ENCODE measurements around the gene CPLX3.
A peak's percentile ranks its signal among the peaks of the same experiment; 100 is the strongest.

CPLX3 gene

GRCh38 chr15:74800559-74801094 lies 25.8 kb upstream of the CPLX3 start:
- H3K4me3 ChIP-seq (ENCODE audit: severe bottlenecking), result no peak overlapping the region
- ATAC-seq (ENCODE audit: low read depth) (no peak), DNase-seq (ENCODE audit: low spot score) (no peak)
- H3K4me1 ChIP-seq (ENCODE audit: insufficient read depth, poor library complexity, severe bottlenecking), result peaks cover 20% of the 10 kb centered on the region
- no peak for TF ChIP-seq CTCF (IDR thresholded peaks at IDR 0.05; ENCODE audit: poor library complexity, severe bottlenecking)
- H3K27ac ChIP-seq (ENCODE audit: poor library complexity, severe bottlenecking), result peak overlapping the region; percentile 76
- peaks cover 51% of the 10 kb centered on the region for H3K36me3 ChIP-seq (ENCODE audit: low read depth)
- no peaks in the 10 kb centered on the region for H3K9me3 ChIP-seq (ENCODE audit: severe bottlenecking)
- H3K27me3 ChIP-seq (ENCODE audit: insufficient read depth, poor library complexity, severe bottlenecking), result no peaks in the 10 kb centered on the region

DNA sequence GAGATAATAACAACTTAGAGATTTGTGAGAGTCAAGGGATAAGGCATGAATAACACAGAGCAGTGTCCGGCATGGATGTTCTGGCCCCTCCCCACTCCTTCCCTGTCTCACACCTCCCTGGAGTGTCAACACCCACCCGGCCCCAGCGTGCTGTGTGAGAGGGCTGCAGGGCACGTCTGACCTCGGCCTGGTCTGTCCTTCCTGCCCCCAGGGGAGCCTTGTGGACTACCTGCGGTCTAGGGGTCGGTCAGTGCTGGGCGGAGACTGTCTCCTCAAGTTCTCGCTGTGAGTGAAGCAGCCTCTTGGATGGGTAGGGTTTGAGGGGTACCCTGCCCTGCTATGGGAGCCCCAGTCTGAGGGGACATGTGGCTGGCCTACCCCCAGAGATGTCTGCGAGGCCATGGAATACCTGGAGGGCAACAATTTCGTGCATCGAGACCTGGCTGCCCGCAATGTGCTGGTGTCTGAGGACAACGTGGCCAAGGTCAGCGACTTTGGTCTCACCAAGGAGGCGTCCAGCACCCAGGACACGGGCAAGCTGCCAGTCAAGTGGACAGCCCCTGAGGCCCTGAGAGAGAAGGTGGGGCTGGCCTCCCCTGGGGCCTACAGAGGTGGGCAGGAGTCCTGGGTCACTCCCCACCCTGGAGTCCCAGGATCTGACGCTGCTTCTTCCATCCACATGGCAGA lies 25.0 kb upstream of the CPLX3 start:
- Histone ChIP-seq H3K27ac (ENCODE audit: poor library complexity, severe bottlenecking) (no peak overlapping the region), H3K27me3 (ENCODE audit: insufficient read depth, poor library complexity, severe bottlenecking) (no peaks in the 10 kb centered on the region), H3K4me1 (ENCODE audit: insufficient read depth, poor library complexity, severe bottlenecking) (peaks cover 13% of the 10 kb centered on the region), H3K9me3 (ENCODE audit: severe bottlenecking) (no peaks in the 10 kb centered on the region), H3K4me3 (ENCODE audit: severe bottlenecking) (no peak overlapping the region), H3K36me3 (ENCODE audit: low read depth) (peaks cover 49% of the 10 kb centered on the region)
- TF ChIP-seq CTCF (IDR thresholded peaks at IDR 0.05; ENCODE audit: poor library complexity, severe bottlenecking), result no peak
- ATAC-seq (ENCODE audit: low read depth) (no peak), DNase-seq (ENCODE audit: low spot score) (no peak)

DNA sequence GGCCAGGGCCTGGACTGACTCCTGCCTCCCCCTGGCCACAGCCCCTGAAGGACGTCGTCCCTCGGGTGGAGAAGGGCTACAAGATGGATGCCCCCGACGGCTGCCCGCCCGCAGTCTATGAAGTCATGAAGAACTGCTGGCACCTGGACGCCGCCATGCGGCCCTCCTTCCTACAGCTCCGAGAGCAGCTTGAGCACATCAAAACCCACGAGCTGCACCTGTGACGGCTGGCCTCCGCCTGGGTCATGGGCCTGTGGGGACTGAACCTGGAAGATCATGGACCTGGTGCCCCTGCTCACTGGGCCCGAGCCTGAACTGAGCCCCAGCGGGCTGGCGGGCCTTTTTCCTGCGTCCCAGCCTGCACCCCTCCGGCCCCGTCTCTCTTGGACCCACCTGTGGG lies 24.1 kb upstream of the CPLX3 start:
- Histone ChIP-seq H3K27me3 (ENCODE audit: insufficient read depth, poor library complexity, severe bottlenecking) (no peaks in the 10 kb centered on the region), H3K27ac (ENCODE audit: poor library complexity, severe bottlenecking) (no peak overlapping the region), H3K9me3 (ENCODE audit: severe bottlenecking) (no peaks in the 10 kb centered on the region), H3K4me1 (ENCODE audit: insufficient read depth, poor library complexity, severe bottlenecking) (peaks cover 13% of the 10 kb centered on the region), H3K4me3 (ENCODE audit: severe bottlenecking) (no peak overlapping the region), H3K36me3 (ENCODE audit: low read depth) (peaks cover 49% of the 10 kb centered on the region)
- ATAC-seq (ENCODE audit: low read depth), result no peak
- no peak for DNase-seq (ENCODE audit: low spot score)
- TF ChIP-seq CTCF (IDR thresholded peaks at IDR 0.05; ENCODE audit: poor library complexity, severe bottlenecking), result no peak

DNA sequence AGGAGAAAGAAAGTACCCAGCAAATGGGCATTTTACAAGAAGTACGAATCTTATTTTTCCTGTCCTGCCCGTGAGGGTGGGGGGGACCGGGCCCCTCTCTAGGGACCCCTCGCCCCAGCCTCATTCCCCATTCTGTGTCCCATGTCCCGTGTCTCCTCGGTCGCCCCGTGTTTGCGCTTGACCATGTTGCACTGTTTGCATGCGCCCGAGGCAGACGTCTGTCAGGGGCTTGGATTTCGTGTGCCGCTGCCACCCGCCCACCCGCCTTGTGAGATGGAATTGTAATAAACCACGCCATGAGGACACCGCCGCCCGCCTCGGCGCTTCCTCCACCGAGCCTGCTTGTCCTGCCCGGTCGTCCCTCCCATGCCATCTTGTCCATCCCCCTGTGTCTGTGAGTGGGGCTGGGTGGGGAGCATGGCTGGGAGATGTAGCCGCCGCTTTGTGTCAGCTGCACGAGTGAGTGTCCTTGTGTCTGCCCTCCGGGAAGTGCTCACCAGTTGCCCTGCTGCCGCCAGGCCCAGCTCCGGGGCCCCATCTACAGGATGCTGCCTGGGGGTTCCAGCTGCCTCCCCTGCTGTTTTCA lies 23.5 kb upstream of the CPLX3 start:
- Histone ChIP-seq H3K27me3 (ENCODE audit: insufficient read depth, poor library complexity, severe bottlenecking) (no peaks in the 10 kb centered on the region), H3K36me3 (ENCODE audit: low read depth) (peaks cover 48% of the 10 kb centered on the region), H3K4me3 (ENCODE audit: severe bottlenecking) (no peak overlapping the region), H3K9me3 (ENCODE audit: severe bottlenecking) (no peaks in the 10 kb centered on the region), H3K4me1 (ENCODE audit: insufficient read depth, poor library complexity, severe bottlenecking) (peaks cover 16% of the 10 kb centered on the region), H3K27ac (ENCODE audit: poor library complexity, severe bottlenecking) (no peak overlapping the region)
- no peak for DNase-seq (ENCODE audit: low spot score)
- ATAC-seq (ENCODE audit: low read depth), result no peak
- TF ChIP-seq CTCF (IDR thresholded peaks at IDR 0.05; ENCODE audit: poor library complexity, severe bottlenecking), result no peak

GRCh38 chr15:74804935-74805334 lies 21.5 kb upstream of the CPLX3 start:
- no peaks in the 10 kb centered on the region for H3K27me3 ChIP-seq (ENCODE audit: insufficient read depth, poor library complexity, severe bottlenecking)
- H3K27ac ChIP-seq (ENCODE audit: poor library complexity, severe bottlenecking), result no peak overlapping the region
- H3K9me3 ChIP-seq (ENCODE audit: severe bottlenecking), result no peaks in the 10 kb centered on the region
- TF ChIP-seq CTCF (IDR thresholded peaks at IDR 0.05; ENCODE audit: poor library complexity, severe bottlenecking), result no peak
- H3K36me3 ChIP-seq (ENCODE audit: low read depth), result peaks cover 34% of the 10 kb centered on the region
- no peak overlapping the region for H3K4me3 ChIP-seq (ENCODE audit: severe bottlenecking)
- ATAC-seq (ENCODE audit: low read depth), result no peak
- H3K4me1 ChIP-seq (ENCODE audit: insufficient read depth, poor library complexity, severe bottlenecking), result peaks cover 20% of the 10 kb centered on the region
- DNase-seq (ENCODE audit: low spot score), result no peak
